Measurements from ENCODE around the gene MPND. TPM values are rescaled to one million over a fixed set of nuclear protein-coding genes. Genes with fewer than 3 reads are reported as not detected.

The MPND gene
- polyA plus RNA-seq, 1 of the 3 experiments (the other 2 are of a cell fraction) = 21.3 TPM

- DNase-seq = peak; percentile 65
- no peaks in the 10 kb centered on the region for H3K79me2 ChIP-seq (ENCODE audit: insufficient read depth)
- POLR2A ChIA-PET = interaction anchor here (0.8 kb wide), 1 partner anchor 11 kb away, joined by 3 read pairs; no protein-coding TSS in a partner anchor
- no peaks in the 10 kb centered on the region for H3K36me3 ChIP-seq (replicated peaks in 1 of 2; ENCODE audit: control insufficient read depth in 1 of 2, insufficient read depth in 2 of 2, low read length in 1 of 2)
- no peaks in the 10 kb centered on the region for H3K27me3 ChIP-seq (ENCODE audit: insufficient read depth)
- TF ChIP-seq SMC3 (IDR thresholded peaks at IDR 0.05; ENCODE audit: low read depth, low read length) (no peak), RFX5 (IDR thresholded peaks at IDR 0.05; ENCODE audit: low read length) (no peak), TAF1 (IDR thresholded peaks at IDR 0.05; ENCODE audit: borderline replicate concordance, low read depth, low read length) (no peak), FOXJ3 (CRISPR knock-in tag; IDR thresholded peaks at IDR 0.05) (no peak), REST (IDR thresholded peaks at IDR 0.05; ENCODE audit: low read depth, low read length) (no peak), USF2 (IDR thresholded peaks at IDR 0.05; ENCODE audit: borderline replicate concordance, low read depth, low read length) (no peak), RCOR1 (IDR thresholded peaks at IDR 0.05; ENCODE audit: low read length) (no peak), YY1 (IDR thresholded peaks at IDR 0.05; ENCODE audit: low read depth) (no peak)
- H3K4me1 ChIP-seq (ENCODE audit: control insufficient read depth in 1 of 2, insufficient read depth in 2 of 2, low read depth in 1 of 2, low read length in 1 of 2) = peaks cover 0 to 16% of the 10 kb centered on the region in 2 experiments; a peak in 1 of 4 replicates
- H4K20me1 ChIP-seq (ENCODE audit: insufficient read depth) = no peaks in the 10 kb centered on the region
- no peaks in the 10 kb centered on the region for H3F3A ChIP-seq (replicated peaks; ENCODE audit: insufficient read depth)
- H3K4me2 ChIP-seq = no peak within 1 kb of the TSS
- CTCF ChIA-PET = interaction anchor here (1.8 kb wide), 1 partner anchor 50 kb away, joined by 4 read pairs; no protein-coding TSS in a partner anchor
- H2AFZ ChIP-seq (ENCODE audit: low read depth) = no peak within 1 kb of the TSS
- no peak within 1 kb of the TSS for H3K4me3 ChIP-seq (ENCODE audit: low read depth in 2 of 2, low read length in 1 of 2)
- peak within 1 kb of the TSS in 1 of 2 experiments; percentile 72; a peak in 2 of 4 replicates for H3K27ac ChIP-seq (ENCODE audit: low read depth in 2 of 2, low read length in 1 of 2)
- H3K9ac ChIP-seq = no peak within 1 kb of the TSS
- H3K9me2 ChIP-seq = no peaks in the 10 kb centered on the region
- 59% methylated on average over 7 of the region's 8 CpGs for WGBS (ENCODE audit: low lambda C conversion rate)
- H3K9me3 ChIP-seq = no peaks in the 10 kb centered on the region
Observed at GRCh38 chr19:4302243-4302640, 41.1 kb upstream of the MPND start, which contains the start of gene TMIGD2. Gene TMIGD2 (minus strand): TSS chr19:4302389. CDS start chr19:4302385, 4 bp downstream.

GRCh38 chr19:4303819-4304537, 39.4 kb upstream of the MPND start:
- H4K20me1 ChIP-seq (ENCODE audit: insufficient read depth) = no peaks in the 10 kb centered on the region
- no peaks in the 10 kb centered on the region for H3K9me2 ChIP-seq
- H3K4me3 ChIP-seq (ENCODE audit: low read depth in 2 of 2, low read length in 1 of 2) = peak overlapping the region; percentile 43 to 51; a peak in 3 of 4 replicates
- H3K36me3 ChIP-seq (replicated peaks in 1 of 2; ENCODE audit: control insufficient read depth in 1 of 2, insufficient read depth in 2 of 2, low read length in 1 of 2) = peaks cover 4 to 5% of the 10 kb centered on the region in 2 experiments
- peak overlapping the region; percentile 39; the same call in 1 of the 2 replicates for H3K4me2 ChIP-seq
- no peaks in the 10 kb centered on the region for H3F3A ChIP-seq (replicated peaks; ENCODE audit: insufficient read depth)
- H3K4me1 ChIP-seq (ENCODE audit: control insufficient read depth in 1 of 2, insufficient read depth in 2 of 2, low read depth in 1 of 2, low read length in 1 of 2) = peaks cover 0 to 16% of the 10 kb centered on the region in 2 experiments; a peak in 1 of 4 replicates
- 46% methylated on average over 16 of the region's 18 CpGs for WGBS (ENCODE audit: low lambda C conversion rate)
- CTCF ChIA-PET = interaction anchor here (1.9 to 4.2 kb wide), 2 partner anchors 18 to 36 kb away, joined by 7 to 22 read pairs; no protein-coding TSS in a partner anchor
- POLR2A ChIA-PET = interaction anchor here (2.0 kb wide), 1 partner anchor 39 kb away, joined by 13 read pairs; the partner anchor contains the start of gene MPND
- no peaks in the 10 kb centered on the region for H3K27me3 ChIP-seq (ENCODE audit: insufficient read depth)
- no peaks in the 10 kb centered on the region for H3K79me2 ChIP-seq (ENCODE audit: insufficient read depth)
- DNase-seq = no peak
- no peak overlapping the region; a peak in 1 of 4 replicates for H3K27ac ChIP-seq (ENCODE audit: low read depth in 2 of 2, low read length in 1 of 2)
- no peak overlapping the region for H3K9ac ChIP-seq
- no peaks in the 10 kb centered on the region for H3K9me3 ChIP-seq
- H2AFZ ChIP-seq (ENCODE audit: low read depth) = no peak overlapping the region
- TF ChIP-seq SMC3 (IDR thresholded peaks at IDR 0.05; ENCODE audit: low read depth, low read length) (no peak), TEAD4 (IDR thresholded peaks at IDR 0.05; ENCODE audit: borderline replicate concordance, insufficient read depth) (no peak), CHD2 (IDR thresholded peaks at IDR 0.05; ENCODE audit: low read length, partially characterized antibody) (no peak), ELF1 (IDR thresholded peaks at IDR 0.05) (no peak), SIN3A (IDR thresholded peaks at IDR 0.05; ENCODE audit: borderline replicate concordance, low read depth, low read length) (no peak), EZH2phosphoT487 (IDR thresholded peaks at IDR 0.05; ENCODE audit: borderline replicate concordance, low read depth) (no peak), CTCF (IDR thresholded peaks at IDR 0.05) (no peak), GATA2 (CRISPR knock-in tag; IDR thresholded peaks at IDR 0.05) (no peak)
